Neural cell (in vitro differentiated cells): ENCODE data around the gene HOXB4. TPM values are rescaled to one million over a fixed set of nuclear protein-coding genes. Genes with fewer than 3 reads are reported as not detected.

Experiments used
- H2AFZ ChIP-seq: fragments of 200-600, 300-800 bp; sonication (generic), shearing (Covaris generic); 2 replicates; pipeline ENCODE4 v1.6.0; 2014; ENCODE audit warnings: low read depth, mild to moderate bottlenecking, antibody characterized with exemption, low read length, moderate library complexity
- H3F3A ChIP-seq: fragments of 200-600 bp; shearing (Covaris generic); 2 replicates; pipeline ENCODE4 v1.6.1; 2016; ENCODE audit warnings: mild to moderate bottlenecking, moderate library complexity, mixed read lengths, antibody characterized with exemption, low read length; ENCODE audit not compliant: insufficient read depth, poor library complexity, severe bottlenecking
- H3K27ac ChIP-seq: fragments of 200-600, 300-800 bp; sonication (generic), shearing (Covaris generic); 2 replicates; pipeline ENCODE4 v1.5.1; 2014; ENCODE audit warnings: mild to moderate bottlenecking, low read length, moderate library complexity
- H3K27me3 ChIP-seq: fragments of 300-800, 200-600 bp; sonication (generic), shearing (Covaris generic); 2 replicates; pipeline ENCODE4 v1.6.0; 2014; ENCODE audit warnings: mild to moderate bottlenecking, low read depth, low read length, moderate library complexity; ENCODE audit not compliant: insufficient read depth
- H3K36me3 ChIP-seq: fragments of 300-800, 200-600 bp; sonication (generic), shearing (Covaris generic); 2 replicates; pipeline ENCODE4 v1.5.1; 2014; ENCODE audit warnings: mild to moderate bottlenecking, antibody characterized with exemption, low read length, moderate library complexity; ENCODE audit not compliant: insufficient read depth
- H3K4me2 ChIP-seq: fragments of 300-800, 200-600 bp; sonication (generic), shearing (Covaris generic); 2 replicates; pipeline ENCODE4 v1.6.0; 2014; ENCODE audit warnings: mild to moderate bottlenecking, low read length
- H3K4me3 ChIP-seq: fragments of 300-800, 200-600 bp; sonication (generic), shearing (Covaris generic); 2 replicates; pipeline ENCODE4 v1.5.1; 2014; ENCODE audit warnings: mild to moderate bottlenecking, low read length, moderate library complexity
- H3K79me2 ChIP-seq: fragments of 200-600 bp; shearing (Covaris generic); replicated peaks from 2 replicates; pipeline ENCODE4 v1.6.0; 2014; ENCODE audit warnings: mild to moderate bottlenecking, low read length, moderate library complexity; ENCODE audit not compliant: insufficient read depth
- H3K9ac ChIP-seq: fragments of 300-800, 200-600 bp; sonication (generic), shearing (Covaris generic); 2 replicates; pipeline ENCODE4 v1.6.1; 2016; ENCODE audit warnings: mild to moderate bottlenecking, low read length, mixed read lengths
- H3K9me2 ChIP-seq: fragments of 200-600 bp; shearing (Covaris generic); 2 replicates; pipeline ENCODE4 v1.6.1; 2016; ENCODE audit warnings: mild to moderate bottlenecking, low read length, mixed read lengths; ENCODE audit not compliant: insufficient read depth
- H3K9me3 ChIP-seq: fragments of 200-600, 300-800 bp; sonication (generic), shearing (Covaris generic); 2 replicates; pipeline ENCODE4 v1.6.1; 2016; ENCODE audit warnings: mild to moderate bottlenecking, mixed run types, low read length, moderate library complexity, mixed read lengths
- H4K20me1 ChIP-seq: fragments of 200-600 bp; shearing (Covaris generic); 2 replicates; pipeline ENCODE4 v1.6.1; 2016; ENCODE audit warnings: mild to moderate bottlenecking, mixed run types; ENCODE audit not compliant: insufficient read depth
- EP300 ChIP-seq: fragments of 450-650 bp; conservative IDR thresholded peaks from 2 replicates; pipeline ENCODE4 v1.6.1; 2014; ENCODE audit warnings: antibody characterized with exemption, mild to moderate bottlenecking, moderate library complexity; ENCODE audit not compliant: poor library complexity, severe bottlenecking
- EZH2 ChIP-seq: fragments of 200-600, 300-800 bp; shearing (Covaris generic), sonication (generic); IDR thresholded peaks from 2 replicates; pipeline ENCODE4 v1.6.1; 2014; ENCODE audit warnings: antibody characterized with exemption, low read length, borderline replicate concordance, mild to moderate bottlenecking; ENCODE audit not compliant: insufficient read depth, poor library complexity, severe bottlenecking
- MXI1 ChIP-seq: fragments of 450-650 bp; conservative IDR thresholded peaks from 2 replicates; pipeline ENCODE4 v1.6.1; 2014; ENCODE audit warnings: antibody characterized with exemption, mild to moderate bottlenecking; ENCODE audit not compliant: poor library complexity, severe bottlenecking
- POLR2AphosphoS5 ChIP-seq: IDR thresholded peaks from 2 replicates; pipeline ENCODE4 v1.6.1; 2012
- RAD21 ChIP-seq: fragments of 450-650 bp; conservative IDR thresholded peaks from 2 replicates; pipeline ENCODE4 v1.6.1; 2014; ENCODE audit warnings: antibody characterized with exemption, mild to moderate bottlenecking, moderate library complexity
- REST ChIP-seq: IDR thresholded peaks from 2 replicates; pipeline ENCODE4 v1.6.1; 2012; ENCODE audit warnings: borderline replicate concordance
- SMC3 ChIP-seq: fragments of 450-650 bp; conservative IDR thresholded peaks from 2 replicates; pipeline ENCODE4 v1.6.1; 2014; ENCODE audit warnings: antibody characterized with exemption, mild to moderate bottlenecking, moderate library complexity; ENCODE audit not compliant: poor library complexity
- TAF1 ChIP-seq: IDR thresholded peaks from 2 replicates; pipeline ENCODE4 v1.6.1; 2012; ENCODE audit warnings: low read depth
- polyA plus RNA-seq: library from polyadenylated mRNA; depleted of rRNA; stranded (reverse); fragments of >200 nt; gene quantifications from 2 replicates; pipeline ENCODE4 v1.2.3, GENCODE V29; 2014
- TF ChIP-seq, protein P1 (sequence below): fragments of 450-650 bp; IDR thresholded peaks from 2 replicates; pipeline ENCODE4 v1.5.1; 2014; ENCODE audit warnings: antibody characterized with exemption, mild to moderate bottlenecking, moderate library complexity; ENCODE audit not compliant: poor library complexity, severe bottlenecking

The HOXB4 gene
- polyA plus RNA-seq, 1 donor from 2014 or later: not detected

GRCh38 chr17:48563867-48564187 is 14.3 kb downstream of the HOXB4 start:
- H3K4me2 ChIP-seq: no peak overlapping the region
- H3K4me3 ChIP-seq: no peak overlapping the region
- H3K27me3 ChIP-seq: peaks cover 99% of the 10 kb centered on the region
- no peak overlapping the region for H3K27ac ChIP-seq
- no peaks in the 10 kb centered on the region for H3K9me3 ChIP-seq
- H2AFZ ChIP-seq: no peak overlapping the region
- no peaks in the 10 kb centered on the region for H3F3A ChIP-seq
- H3K79me2 ChIP-seq: no peaks in the 10 kb centered on the region
- H3K36me3 ChIP-seq: no peaks in the 10 kb centered on the region
- TF ChIP-seq RAD21: no peak
- no peak for TF ChIP-seq MXI1
- TF ChIP-seq REST: no peak
- no peak for TF ChIP-seq EZH2
- TF ChIP-seq, protein P1, sequence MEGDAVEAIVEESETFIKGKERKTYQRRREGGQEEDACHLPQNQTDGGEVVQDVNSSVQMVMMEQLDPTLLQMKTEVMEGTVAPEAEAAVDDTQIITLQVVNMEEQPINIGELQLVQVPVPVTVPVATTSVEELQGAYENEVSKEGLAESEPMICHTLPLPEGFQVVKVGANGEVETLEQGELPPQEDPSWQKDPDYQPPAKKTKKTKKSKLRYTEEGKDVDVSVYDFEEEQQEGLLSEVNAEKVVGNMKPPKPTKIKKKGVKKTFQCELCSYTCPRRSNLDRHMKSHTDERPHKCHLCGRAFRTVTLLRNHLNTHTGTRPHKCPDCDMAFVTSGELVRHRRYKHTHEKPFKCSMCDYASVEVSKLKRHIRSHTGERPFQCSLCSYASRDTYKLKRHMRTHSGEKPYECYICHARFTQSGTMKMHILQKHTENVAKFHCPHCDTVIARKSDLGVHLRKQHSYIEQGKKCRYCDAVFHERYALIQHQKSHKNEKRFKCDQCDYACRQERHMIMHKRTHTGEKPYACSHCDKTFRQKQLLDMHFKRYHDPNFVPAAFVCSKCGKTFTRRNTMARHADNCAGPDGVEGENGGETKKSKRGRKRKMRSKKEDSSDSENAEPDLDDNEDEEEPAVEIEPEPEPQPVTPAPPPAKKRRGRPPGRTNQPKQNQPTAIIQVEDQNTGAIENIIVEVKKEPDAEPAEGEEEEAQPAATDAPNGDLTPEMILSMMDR: no peak
- TF ChIP-seq EP300: no peak
- TF ChIP-seq TAF1: no peak
- TF ChIP-seq SMC3: no peak
- no peak for TF ChIP-seq POLR2AphosphoS5
- H3K9ac ChIP-seq: no peak overlapping the region
- no peaks in the 10 kb centered on the region for H4K20me1 ChIP-seq
- H3K9me2 ChIP-seq: no peaks in the 10 kb centered on the region

DNA sequence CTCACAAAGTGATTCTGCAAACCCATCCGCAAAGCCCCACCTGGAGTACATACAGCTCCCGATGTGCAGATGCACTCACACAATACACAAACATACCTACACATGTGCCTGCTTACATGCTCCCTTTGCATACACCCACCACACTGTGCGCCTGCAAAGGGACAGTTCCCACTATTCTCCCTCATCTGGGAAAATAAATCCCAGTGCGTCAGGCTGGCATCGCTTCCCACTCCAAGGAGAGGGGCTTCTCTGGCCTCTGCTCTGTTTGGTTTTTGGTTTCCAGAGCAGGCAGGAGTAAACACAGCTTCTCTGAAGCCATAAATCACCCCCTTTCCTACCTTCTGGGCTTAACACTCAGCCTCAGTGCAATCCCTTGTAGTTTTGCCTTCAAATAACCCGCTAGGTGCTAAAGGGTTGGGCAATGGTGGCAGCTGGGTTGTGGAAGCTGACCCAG is 14.7 kb downstream of the HOXB4 start:
- H3K9me2 ChIP-seq: no peaks in the 10 kb centered on the region
- no peaks in the 10 kb centered on the region for H3K79me2 ChIP-seq
- H3F3A ChIP-seq: no peaks in the 10 kb centered on the region
- no peaks in the 10 kb centered on the region for H3K9me3 ChIP-seq
- peaks cover 99% of the 10 kb centered on the region for H3K27me3 ChIP-seq
- no peak overlapping the region for H3K27ac ChIP-seq
- no peak overlapping the region for H3K4me2 ChIP-seq
- TF ChIP-seq EZH2 (no peak), EP300 (no peak)
- H3K9ac ChIP-seq: no peak overlapping the region
- H3K4me3 ChIP-seq: no peak overlapping the region
- no peaks in the 10 kb centered on the region for H4K20me1 ChIP-seq
- no peak overlapping the region for H2AFZ ChIP-seq
- no peaks in the 10 kb centered on the region for H3K36me3 ChIP-seq

- H3K9me2 ChIP-seq: no peaks in the 10 kb centered on the region
- no peaks in the 10 kb centered on the region for H4K20me1 ChIP-seq
- H3F3A ChIP-seq: no peaks in the 10 kb centered on the region
- H3K27ac ChIP-seq: no peak overlapping the region
- no peaks in the 10 kb centered on the region for H3K79me2 ChIP-seq
- no peak overlapping the region for H3K4me2 ChIP-seq
- H3K9ac ChIP-seq: no peak overlapping the region
- TF ChIP-seq TAF1: no peak
- no peak for TF ChIP-seq SMC3
- TF ChIP-seq EZH2: no peak
- TF ChIP-seq MXI1: no peak
- TF ChIP-seq RAD21: no peak
- TF ChIP-seq, protein P1: no peak
- no peak for TF ChIP-seq EP300
- peaks cover 99% of the 10 kb centered on the region for H3K27me3 ChIP-seq
- H3K36me3 ChIP-seq: no peaks in the 10 kb centered on the region
- no peaks in the 10 kb centered on the region for H3K9me3 ChIP-seq
- no peak overlapping the region for H3K4me3 ChIP-seq
- no peak overlapping the region for H2AFZ ChIP-seq
These were observed 15.2 kb downstream of the HOXB4 start for GRCh38 chr17:48562934-48563333.
